K562 (cell line): Measurements from ENCODE around the gene GOLPH3L. TPM values are rescaled to one million over a fixed set of nuclear protein-coding genes. Genes with fewer than 3 reads are reported as not detected.

Experiments
- EGR1 ChIP-seq: fragments of 450-650 bp; conservative IDR thresholded peaks from 2 replicates; pipeline ENCODE4 v1.6.1; 2017; ENCODE audit warnings: mild to moderate bottlenecking
- polyA plus RNA-seq, 8 experiments: library from polyadenylated mRNA; depleted of rRNA in 4 of 8; stranded (reverse) in 5 of 8; unstranded in 3 of 8; fragments of >200 nt; fragmentation: Nextera tagmentation in 2 of 8; fragmentation: Illumina TruSeq in 1 of 8; extraction: Ambion mirVana in 2 of 8; extraction: Trizol in 1 of 8; gene quantifications; 2 replicates each; pipeline versions ENCODE4 v1.2.1 to v1.2.3, GENCODE V29; 2011 to 2014; ENCODE audit warnings: inconsistent platforms in 1 of 8, missing spikeins in 1 of 8
- total RNA-seq, 7 experiments: library from RNA; depleted of rRNA in 6 of 7; stranded (reverse); fragments of >200 nt in 6 of 7; fragmentation: Illumina TruSeq in 2 of 7; extraction: Trizol in 2 of 7; gene quantifications; 2 replicates each; pipeline versions ENCODE4 v1.2.1 to v1.2.3, GENCODE V29; 2011 to 2021; ENCODE audit warnings: low replicate concordance in 1 of 7
- TF ChIP-seq, protein P1 (sequence below): fragments of 200-800 bp; sonication (Bioruptor generic); IDR thresholded peaks from 2 replicates; pipeline ENCODE4 v1.6.1; 2016; ENCODE audit warnings: missing genetic modification characterization, missing compliant biosample characterization
- TF ChIP-seq, protein P2 (sequence below): fragments of 450-650 bp; IDR thresholded peaks from 2 replicates; pipeline ENCODE4 v1.6.1; 2016; ENCODE audit warnings: mild to moderate bottlenecking, moderate library complexity

Gene GOLPH3L
- total and polyA plus RNA-seq, 9 of the 15 experiments (the other 6 are each of a cell fraction or from before 2014, with no cell fraction given) = 8.1 to 42.1 (median 21.6) TPM

DNA sequence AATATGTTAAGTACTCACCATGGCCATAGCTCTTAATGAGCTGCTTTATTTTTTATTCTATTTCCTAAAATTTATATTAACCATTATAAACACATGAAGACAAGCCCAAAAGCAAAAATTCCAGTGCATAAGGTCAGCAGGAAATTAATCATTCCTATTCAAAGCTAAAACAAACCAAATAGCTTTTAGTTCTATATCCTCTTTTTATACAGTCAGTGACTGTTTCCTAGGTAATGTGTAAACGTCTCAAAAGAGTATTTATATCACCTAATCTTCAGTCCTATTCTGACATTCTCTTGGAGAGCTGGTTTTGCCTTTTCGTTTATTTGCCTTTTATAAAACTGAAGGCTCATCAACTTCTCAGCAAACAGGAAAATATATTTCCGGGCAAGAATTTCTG, 4.2 kb downstream of the GOLPH3L start (continued):
- TF ChIP-seq, protein P1, sequence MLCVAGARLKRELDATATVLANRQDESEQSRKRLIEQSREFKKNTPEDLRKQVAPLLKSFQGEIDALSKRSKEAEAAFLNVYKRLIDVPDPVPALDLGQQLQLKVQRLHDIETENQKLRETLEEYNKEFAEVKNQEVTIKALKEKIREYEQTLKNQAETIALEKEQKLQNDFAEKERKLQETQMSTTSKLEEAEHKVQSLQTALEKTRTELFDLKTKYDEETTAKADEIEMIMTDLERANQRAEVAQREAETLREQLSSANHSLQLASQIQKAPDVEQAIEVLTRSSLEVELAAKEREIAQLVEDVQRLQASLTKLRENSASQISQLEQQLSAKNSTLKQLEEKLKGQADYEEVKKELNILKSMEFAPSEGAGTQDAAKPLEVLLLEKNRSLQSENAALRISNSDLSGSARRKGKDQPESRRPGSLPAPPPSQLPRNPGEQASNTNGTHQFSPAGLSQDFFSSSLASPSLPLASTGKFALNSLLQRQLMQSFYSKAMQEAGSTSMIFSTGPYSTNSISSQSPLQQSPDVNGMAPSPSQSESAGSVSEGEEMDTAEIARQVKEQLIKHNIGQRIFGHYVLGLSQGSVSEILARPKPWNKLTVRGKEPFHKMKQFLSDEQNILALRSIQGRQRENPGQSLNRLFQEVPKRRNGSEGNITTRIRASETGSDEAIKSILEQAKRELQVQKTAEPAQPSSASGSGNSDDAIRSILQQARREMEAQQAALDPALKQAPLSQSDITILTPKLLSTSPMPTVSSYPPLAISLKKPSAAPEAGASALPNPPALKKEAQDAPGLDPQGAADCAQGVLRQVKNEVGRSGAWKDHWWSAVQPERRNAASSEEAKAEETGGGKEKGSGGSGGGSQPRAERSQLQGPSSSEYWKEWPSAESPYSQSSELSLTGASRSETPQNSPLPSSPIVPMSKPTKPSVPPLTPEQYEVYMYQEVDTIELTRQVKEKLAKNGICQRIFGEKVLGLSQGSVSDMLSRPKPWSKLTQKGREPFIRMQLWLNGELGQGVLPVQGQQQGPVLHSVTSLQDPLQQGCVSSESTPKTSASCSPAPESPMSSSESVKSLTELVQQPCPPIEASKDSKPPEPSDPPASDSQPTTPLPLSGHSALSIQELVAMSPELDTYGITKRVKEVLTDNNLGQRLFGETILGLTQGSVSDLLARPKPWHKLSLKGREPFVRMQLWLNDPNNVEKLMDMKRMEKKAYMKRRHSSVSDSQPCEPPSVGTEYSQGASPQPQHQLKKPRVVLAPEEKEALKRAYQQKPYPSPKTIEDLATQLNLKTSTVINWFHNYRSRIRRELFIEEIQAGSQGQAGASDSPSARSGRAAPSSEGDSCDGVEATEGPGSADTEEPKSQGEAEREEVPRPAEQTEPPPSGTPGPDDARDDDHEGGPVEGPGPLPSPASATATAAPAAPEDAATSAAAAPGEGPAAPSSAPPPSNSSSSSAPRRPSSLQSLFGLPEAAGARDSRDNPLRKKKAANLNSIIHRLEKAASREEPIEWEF (CRISPR knock-in tag) = no peak
- TF ChIP-seq, protein P2, sequence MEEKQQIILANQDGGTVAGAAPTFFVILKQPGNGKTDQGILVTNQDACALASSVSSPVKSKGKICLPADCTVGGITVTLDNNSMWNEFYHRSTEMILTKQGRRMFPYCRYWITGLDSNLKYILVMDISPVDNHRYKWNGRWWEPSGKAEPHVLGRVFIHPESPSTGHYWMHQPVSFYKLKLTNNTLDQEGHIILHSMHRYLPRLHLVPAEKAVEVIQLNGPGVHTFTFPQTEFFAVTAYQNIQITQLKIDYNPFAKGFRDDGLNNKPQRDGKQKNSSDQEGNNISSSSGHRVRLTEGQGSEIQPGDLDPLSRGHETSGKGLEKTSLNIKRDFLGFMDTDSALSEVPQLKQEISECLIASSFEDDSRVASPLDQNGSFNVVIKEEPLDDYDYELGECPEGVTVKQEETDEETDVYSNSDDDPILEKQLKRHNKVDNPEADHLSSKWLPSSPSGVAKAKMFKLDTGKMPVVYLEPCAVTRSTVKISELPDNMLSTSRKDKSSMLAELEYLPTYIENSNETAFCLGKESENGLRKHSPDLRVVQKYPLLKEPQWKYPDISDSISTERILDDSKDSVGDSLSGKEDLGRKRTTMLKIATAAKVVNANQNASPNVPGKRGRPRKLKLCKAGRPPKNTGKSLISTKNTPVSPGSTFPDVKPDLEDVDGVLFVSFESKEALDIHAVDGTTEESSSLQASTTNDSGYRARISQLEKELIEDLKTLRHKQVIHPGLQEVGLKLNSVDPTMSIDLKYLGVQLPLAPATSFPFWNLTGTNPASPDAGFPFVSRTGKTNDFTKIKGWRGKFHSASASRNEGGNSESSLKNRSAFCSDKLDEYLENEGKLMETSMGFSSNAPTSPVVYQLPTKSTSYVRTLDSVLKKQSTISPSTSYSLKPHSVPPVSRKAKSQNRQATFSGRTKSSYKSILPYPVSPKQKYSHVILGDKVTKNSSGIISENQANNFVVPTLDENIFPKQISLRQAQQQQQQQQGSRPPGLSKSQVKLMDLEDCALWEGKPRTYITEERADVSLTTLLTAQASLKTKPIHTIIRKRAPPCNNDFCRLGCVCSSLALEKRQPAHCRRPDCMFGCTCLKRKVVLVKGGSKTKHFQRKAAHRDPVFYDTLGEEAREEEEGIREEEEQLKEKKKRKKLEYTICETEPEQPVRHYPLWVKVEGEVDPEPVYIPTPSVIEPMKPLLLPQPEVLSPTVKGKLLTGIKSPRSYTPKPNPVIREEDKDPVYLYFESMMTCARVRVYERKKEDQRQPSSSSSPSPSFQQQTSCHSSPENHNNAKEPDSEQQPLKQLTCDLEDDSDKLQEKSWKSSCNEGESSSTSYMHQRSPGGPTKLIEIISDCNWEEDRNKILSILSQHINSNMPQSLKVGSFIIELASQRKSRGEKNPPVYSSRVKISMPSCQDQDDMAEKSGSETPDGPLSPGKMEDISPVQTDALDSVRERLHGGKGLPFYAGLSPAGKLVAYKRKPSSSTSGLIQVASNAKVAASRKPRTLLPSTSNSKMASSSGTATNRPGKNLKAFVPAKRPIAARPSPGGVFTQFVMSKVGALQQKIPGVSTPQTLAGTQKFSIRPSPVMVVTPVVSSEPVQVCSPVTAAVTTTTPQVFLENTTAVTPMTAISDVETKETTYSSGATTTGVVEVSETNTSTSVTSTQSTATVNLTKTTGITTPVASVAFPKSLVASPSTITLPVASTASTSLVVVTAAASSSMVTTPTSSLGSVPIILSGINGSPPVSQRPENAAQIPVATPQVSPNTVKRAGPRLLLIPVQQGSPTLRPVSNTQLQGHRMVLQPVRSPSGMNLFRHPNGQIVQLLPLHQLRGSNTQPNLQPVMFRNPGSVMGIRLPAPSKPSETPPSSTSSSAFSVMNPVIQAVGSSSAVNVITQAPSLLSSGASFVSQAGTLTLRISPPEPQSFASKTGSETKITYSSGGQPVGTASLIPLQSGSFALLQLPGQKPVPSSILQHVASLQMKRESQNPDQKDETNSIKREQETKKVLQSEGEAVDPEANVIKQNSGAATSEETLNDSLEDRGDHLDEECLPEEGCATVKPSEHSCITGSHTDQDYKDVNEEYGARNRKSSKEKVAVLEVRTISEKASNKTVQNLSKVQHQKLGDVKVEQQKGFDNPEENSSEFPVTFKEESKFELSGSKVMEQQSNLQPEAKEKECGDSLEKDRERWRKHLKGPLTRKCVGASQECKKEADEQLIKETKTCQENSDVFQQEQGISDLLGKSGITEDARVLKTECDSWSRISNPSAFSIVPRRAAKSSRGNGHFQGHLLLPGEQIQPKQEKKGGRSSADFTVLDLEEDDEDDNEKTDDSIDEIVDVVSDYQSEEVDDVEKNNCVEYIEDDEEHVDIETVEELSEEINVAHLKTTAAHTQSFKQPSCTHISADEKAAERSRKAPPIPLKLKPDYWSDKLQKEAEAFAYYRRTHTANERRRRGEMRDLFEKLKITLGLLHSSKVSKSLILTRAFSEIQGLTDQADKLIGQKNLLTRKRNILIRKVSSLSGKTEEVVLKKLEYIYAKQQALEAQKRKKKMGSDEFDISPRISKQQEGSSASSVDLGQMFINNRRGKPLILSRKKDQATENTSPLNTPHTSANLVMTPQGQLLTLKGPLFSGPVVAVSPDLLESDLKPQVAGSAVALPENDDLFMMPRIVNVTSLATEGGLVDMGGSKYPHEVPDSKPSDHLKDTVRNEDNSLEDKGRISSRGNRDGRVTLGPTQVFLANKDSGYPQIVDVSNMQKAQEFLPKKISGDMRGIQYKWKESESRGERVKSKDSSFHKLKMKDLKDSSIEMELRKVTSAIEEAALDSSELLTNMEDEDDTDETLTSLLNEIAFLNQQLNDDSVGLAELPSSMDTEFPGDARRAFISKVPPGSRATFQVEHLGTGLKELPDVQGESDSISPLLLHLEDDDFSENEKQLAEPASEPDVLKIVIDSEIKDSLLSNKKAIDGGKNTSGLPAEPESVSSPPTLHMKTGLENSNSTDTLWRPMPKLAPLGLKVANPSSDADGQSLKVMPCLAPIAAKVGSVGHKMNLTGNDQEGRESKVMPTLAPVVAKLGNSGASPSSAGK = no peak
- TF ChIP-seq EGR1 = no peak
- TF ChIP-seq, all 486 proteins: peak for 0
